GM19035 (cell line): Measurements from ENCODE around the gene TNFRSF4.
A peak's percentile ranks its signal among the peaks of the same experiment; 100 is the strongest.
"Not testable (repeated sequence)": the region's sequence is repeated elsewhere in the genome, so short reads cannot be mapped to it uniquely, and the experiment has no call there.

Experiments
- ATAC-seq: cut with Tn5 transposase; IDR thresholded peaks from one replicate; pipeline ENCODE4 v1.9.1; 2021; ENCODE audit not compliant: unreplicated experiment

TNFRSF4 gene

GRCh38 chr1:1213345-1214265, at the start of gene TNFRSF4:
TSS of gene TNFRSF4 (minus strand) at chr1:1214153. CDS start at chr1:1214127, 26 bp downstream.
- no peak for ATAC-seq

- no peak for ATAC-seq
Observed at GRCh38 chr1:1262758-1263157, 48.8 kb upstream of the TNFRSF4 start.

GRCh38 chr1:1262071-1262470, 48.1 kb upstream of the TNFRSF4 start:
- no peak for ATAC-seq

GRCh38 chr1:1260843-1261560, 47.0 kb upstream of the TNFRSF4 start:
- no peak for ATAC-seq

GRCh38 chr1:1259951-1260600, 46.1 kb upstream of the TNFRSF4 start:
- ATAC-seq, result no peak

- no peak for ATAC-seq
Observed at GRCh38 chr1:1259540-1259939, 45.6 kb upstream of the TNFRSF4 start.

- no peak for ATAC-seq
Observed at GRCh38 chr1:1259119-1259488, 45.2 kb upstream of the TNFRSF4 start.

- no peak for ATAC-seq
Observed at GRCh38 chr1:1256956-1257871, 43.3 kb upstream of the TNFRSF4 start.

GRCh38 chr1:1255611-1256010, 41.7 kb upstream of the TNFRSF4 start:
- no peak for ATAC-seq

- ATAC-seq, result no peak
Observed at GRCh38 chr1:1255078-1255477, 41.1 kb upstream of the TNFRSF4 start.

GRCh38 chr1:1254667-1254998, 40.7 kb upstream of the TNFRSF4 start:
- ATAC-seq, result no peak

GRCh38 chr1:1253972-1254666, 40.2 kb upstream of the TNFRSF4 start:
- no peak for ATAC-seq

GRCh38 chr1:1253314-1253713, 39.4 kb upstream of the TNFRSF4 start:
- ATAC-seq, result no peak

- ATAC-seq, result peak; percentile 70
Observed at GRCh38 chr1:1250786-1251284, 36.9 kb upstream of the TNFRSF4 start.

- not testable (repeated sequence) for ATAC-seq
Observed at GRCh38 chr1:1248009-1248913, 34.3 kb upstream of the TNFRSF4 start.

- ATAC-seq, result no peak
Observed at GRCh38 chr1:1247341-1247913, 33.5 kb upstream of the TNFRSF4 start.

- ATAC-seq, result no peak
Observed at GRCh38 chr1:1246577-1247340, 32.8 kb upstream of the TNFRSF4 start, which contains the start of gene C1QTNF12. TSS of gene C1QTNF12 (minus strand) at chr1:1246722. CDS start at chr1:1246690, 32 bp downstream.
